HepG2 (cell line): ENCODE results near the gene N4BP2. TPM values are rescaled to one million over a fixed set of nuclear protein-coding genes. Genes with fewer than 3 reads are reported as not detected.

Source experiments
- EP300 ChIP-seq, 3 experiments: sonication (generic) in 1 of 3; formaldehyde crosslinking in 1 of 3; IDR thresholded peaks; 2 replicates each; pipeline versions ENCODE4 v1.5.1 to v1.6.1; 2011 to 2020; ENCODE audit warnings: low read depth in 2 of 3, low read length in 2 of 3, borderline replicate concordance in 1 of 3, improper control_type of control experiment in 1 of 3, mild to moderate bottlenecking in 1 of 3, missing genetic modification reagents in 1 of 3, moderate library complexity in 1 of 3
- GLI4 ChIP-seq: sonication (generic); formaldehyde crosslinking; IDR thresholded peaks from 2 replicates; pipeline ENCODE4 v1.5.1; 2020; ENCODE audit warnings: missing genetic modification reagents, mild to moderate bottlenecking, moderate library complexity, borderline replicate concordance
- HOXA5 ChIP-seq: sonication (generic); formaldehyde crosslinking; IDR thresholded peaks from 2 replicates; pipeline ENCODE4 v1.4.0; 2020; ENCODE audit warnings: missing genetic modification reagents
- JDP2 ChIP-seq: sonication (generic); formaldehyde crosslinking; IDR thresholded peaks from 2 replicates; pipeline ENCODE4 v1.8.1; 2022; ENCODE audit warnings: missing genetic modification reagents, borderline replicate concordance
- TOE1 ChIP-seq: sonication (generic); formaldehyde crosslinking; IDR thresholded peaks from 2 replicates; pipeline ENCODE4 v1.4.0; 2020; ENCODE audit warnings: mild to moderate bottlenecking, missing genetic modification reagents
- U2AF2 ChIP-seq: fragments of 200-400 bp; formaldehyde crosslinking; IDR thresholded peaks from 2 replicates; pipeline ENCODE4 v1.6.1; 2017; ENCODE audit warnings: low read depth, mild to moderate bottlenecking, low read length
- ZBTB33 ChIP-seq: sonication (generic); formaldehyde crosslinking; IDR thresholded peaks from 2 replicates; pipeline ENCODE4 v1.4.0; 2020; ENCODE audit warnings: missing genetic modification reagents
- ZNF343 ChIP-seq: sonication (generic); formaldehyde crosslinking; IDR thresholded peaks from 2 replicates; pipeline ENCODE4 v1.4.0; 2020; ENCODE audit warnings: mild to moderate bottlenecking, missing genetic modification reagents
- ZNF660 ChIP-seq: sonication (generic); formaldehyde crosslinking; IDR thresholded peaks from 2 replicates; pipeline ENCODE4 v1.5.1; 2020; ENCODE audit warnings: mild to moderate bottlenecking, low read depth, missing genetic modification reagents, borderline replicate concordance
- ZNF878 ChIP-seq: sonication (generic); formaldehyde crosslinking; IDR thresholded peaks from 2 replicates; pipeline ENCODE4 v1.8.1; 2023; ENCODE audit warnings: mild to moderate bottlenecking, missing genetic modification reagents, moderate library complexity
- polyA plus RNA-seq, 8 experiments: library from polyadenylated mRNA; depleted of rRNA in 3 of 8; stranded (reverse) in 7 of 8; unstranded in 1 of 8; fragments of >200 nt; fragmentation: Illumina TruSeq in 4 of 8; extraction: Trizol in 4 of 8; gene quantifications; 2 replicates each; pipeline versions ENCODE4 v1.2.1 to v1.2.3, GENCODE V29; 2011 to 2016; ENCODE audit warnings: low read depth in 4 of 8, missing spikeins in 1 of 8, mixed read lengths in 1 of 8; ENCODE audit not compliant: insufficient read depth in 1 of 8
- total RNA-seq, 5 experiments: library from RNA; depleted of rRNA; stranded (reverse); fragments of >200 nt; fragmentation: Illumina TruSeq; extraction: Trizol; gene quantifications; 2 replicates each; pipeline ENCODE4 v1.2.3, GENCODE V29; 2016; ENCODE audit warnings: low read depth in 1 of 5
- TF ChIP-seq, protein P1 (sequence below): sonication (generic); formaldehyde crosslinking; IDR thresholded peaks from 2 replicates; pipeline ENCODE4 v1.8.0; 2022; ENCODE audit warnings: mild to moderate bottlenecking, missing genetic modification reagents
- TF ChIP-seq, protein P2 (sequence below): sonication (generic); formaldehyde crosslinking; IDR thresholded peaks from 2 replicates; pipeline ENCODE4 v1.5.1; 2020; ENCODE audit warnings: missing genetic modification reagents, mild to moderate bottlenecking, borderline replicate concordance
- TF ChIP-seq, protein P3 (sequence below): sonication (generic); formaldehyde crosslinking; IDR thresholded peaks from 2 replicates; pipeline ENCODE4 v1.4.0; 2020; ENCODE audit warnings: low read depth, missing genetic modification reagents
- TF ChIP-seq, protein P4 (sequence below): sonication (generic); formaldehyde crosslinking; IDR thresholded peaks from 2 replicates; pipeline ENCODE4 v1.5.1; 2020; ENCODE audit warnings: mild to moderate bottlenecking, missing genetic modification reagents

The N4BP2 gene
- total and polyA plus RNA-seq, 2 of the 13 experiments (the other 11 are each of a cell fraction or from before 2014, with no cell fraction given): 5.6 to 12.9 TPM

DNA sequence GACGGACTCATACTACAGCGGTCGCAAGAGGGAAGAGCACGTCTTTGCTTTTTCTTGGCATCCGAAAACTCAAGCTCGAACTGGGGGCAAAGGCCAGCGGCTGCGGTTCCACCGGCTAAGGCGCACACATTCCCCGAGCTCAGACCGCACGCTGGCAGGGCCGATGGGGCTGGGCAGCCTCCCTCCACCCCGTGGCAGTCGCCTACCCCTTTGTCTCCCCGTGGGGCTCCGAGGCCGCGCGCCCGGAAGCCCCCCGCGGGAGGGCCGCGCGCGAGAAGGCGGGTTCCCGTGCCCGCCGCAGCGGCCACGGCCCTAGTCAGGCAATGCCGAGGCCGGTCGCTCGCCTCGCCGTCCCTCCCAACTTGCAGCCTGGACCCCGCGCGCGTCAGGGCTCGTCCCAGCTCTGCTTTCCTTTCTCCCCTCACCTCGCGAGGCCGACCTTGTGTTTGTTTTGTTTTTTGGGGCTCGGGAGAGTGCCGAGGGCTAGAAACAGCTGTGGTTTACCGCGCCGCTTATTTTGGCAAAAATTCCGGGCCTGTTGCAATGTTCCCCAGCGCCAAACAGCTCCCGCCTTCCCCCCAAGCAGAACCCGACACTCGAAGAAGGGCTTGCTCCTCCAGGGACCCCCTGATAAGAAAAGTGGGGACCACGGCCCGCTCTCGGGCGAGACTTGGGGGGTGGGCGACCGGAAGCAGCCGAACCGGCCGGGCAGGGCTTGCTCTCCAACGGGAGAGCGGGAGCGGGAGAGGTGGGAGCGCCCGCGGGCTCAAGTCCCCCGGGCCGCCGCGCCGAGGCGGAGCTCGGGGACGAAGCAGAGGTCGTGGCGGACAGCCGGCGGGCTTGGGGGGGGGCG is 561 bp upstream of the N4BP2 start (continued):
- TF ChIP-seq, protein P1, sequence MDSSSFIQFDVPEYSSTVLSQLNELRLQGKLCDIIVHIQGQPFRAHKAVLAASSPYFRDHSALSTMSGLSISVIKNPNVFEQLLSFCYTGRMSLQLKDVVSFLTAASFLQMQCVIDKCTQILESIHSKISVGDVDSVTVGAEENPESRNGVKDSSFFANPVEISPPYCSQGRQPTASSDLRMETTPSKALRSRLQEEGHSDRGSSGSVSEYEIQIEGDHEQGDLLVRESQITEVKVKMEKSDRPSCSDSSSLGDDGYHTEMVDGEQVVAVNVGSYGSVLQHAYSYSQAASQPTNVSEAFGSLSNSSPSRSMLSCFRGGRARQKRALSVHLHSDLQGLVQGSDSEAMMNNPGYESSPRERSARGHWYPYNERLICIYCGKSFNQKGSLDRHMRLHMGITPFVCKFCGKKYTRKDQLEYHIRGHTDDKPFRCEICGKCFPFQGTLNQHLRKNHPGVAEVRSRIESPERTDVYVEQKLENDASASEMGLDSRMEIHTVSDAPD: peak; percentile 60; the same call in 1 of the 2 replicates
- TF ChIP-seq ZBTB33 (CRISPR knock-in tag) (no peak), EP300 (IDR thresholded peaks at IDR 0.05; ENCODE audit: low read depth in 2 of 2, low read length in 2 of 2) (no peak), EP300 (CRISPR knock-in tag; IDR thresholded peaks at IDR 0.05; ENCODE audit: borderline replicate concordance) (no peak), TOE1 (CRISPR knock-in tag) (no peak), HOXA5 (CRISPR knock-in tag) (no peak), ZNF660 (CRISPR knock-in tag) (no peak), U2AF2 (no peak), ZNF878 (no peak), GLI4 (CRISPR knock-in tag) (no peak), ZNF343 (CRISPR knock-in tag) (no peak; the same call in none of the 2 replicates), JDP2 (CRISPR knock-in tag) (no peak)
- TF ChIP-seq, protein P2, sequence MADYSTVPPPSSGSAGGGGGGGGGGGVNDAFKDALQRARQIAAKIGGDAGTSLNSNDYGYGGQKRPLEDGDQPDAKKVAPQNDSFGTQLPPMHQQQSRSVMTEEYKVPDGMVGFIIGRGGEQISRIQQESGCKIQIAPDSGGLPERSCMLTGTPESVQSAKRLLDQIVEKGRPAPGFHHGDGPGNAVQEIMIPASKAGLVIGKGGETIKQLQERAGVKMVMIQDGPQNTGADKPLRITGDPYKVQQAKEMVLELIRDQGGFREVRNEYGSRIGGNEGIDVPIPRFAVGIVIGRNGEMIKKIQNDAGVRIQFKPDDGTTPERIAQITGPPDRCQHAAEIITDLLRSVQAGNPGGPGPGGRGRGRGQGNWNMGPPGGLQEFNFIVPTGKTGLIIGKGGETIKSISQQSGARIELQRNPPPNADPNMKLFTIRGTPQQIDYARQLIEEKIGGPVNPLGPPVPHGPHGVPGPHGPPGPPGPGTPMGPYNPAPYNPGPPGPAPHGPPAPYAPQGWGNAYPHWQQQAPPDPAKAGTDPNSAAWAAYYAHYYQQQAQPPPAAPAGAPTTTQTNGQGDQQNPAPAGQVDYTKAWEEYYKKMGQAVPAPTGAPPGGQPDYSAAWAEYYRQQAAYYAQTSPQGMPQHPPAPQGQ (CRISPR knock-in tag): no peak
- TF ChIP-seq, protein P3, sequence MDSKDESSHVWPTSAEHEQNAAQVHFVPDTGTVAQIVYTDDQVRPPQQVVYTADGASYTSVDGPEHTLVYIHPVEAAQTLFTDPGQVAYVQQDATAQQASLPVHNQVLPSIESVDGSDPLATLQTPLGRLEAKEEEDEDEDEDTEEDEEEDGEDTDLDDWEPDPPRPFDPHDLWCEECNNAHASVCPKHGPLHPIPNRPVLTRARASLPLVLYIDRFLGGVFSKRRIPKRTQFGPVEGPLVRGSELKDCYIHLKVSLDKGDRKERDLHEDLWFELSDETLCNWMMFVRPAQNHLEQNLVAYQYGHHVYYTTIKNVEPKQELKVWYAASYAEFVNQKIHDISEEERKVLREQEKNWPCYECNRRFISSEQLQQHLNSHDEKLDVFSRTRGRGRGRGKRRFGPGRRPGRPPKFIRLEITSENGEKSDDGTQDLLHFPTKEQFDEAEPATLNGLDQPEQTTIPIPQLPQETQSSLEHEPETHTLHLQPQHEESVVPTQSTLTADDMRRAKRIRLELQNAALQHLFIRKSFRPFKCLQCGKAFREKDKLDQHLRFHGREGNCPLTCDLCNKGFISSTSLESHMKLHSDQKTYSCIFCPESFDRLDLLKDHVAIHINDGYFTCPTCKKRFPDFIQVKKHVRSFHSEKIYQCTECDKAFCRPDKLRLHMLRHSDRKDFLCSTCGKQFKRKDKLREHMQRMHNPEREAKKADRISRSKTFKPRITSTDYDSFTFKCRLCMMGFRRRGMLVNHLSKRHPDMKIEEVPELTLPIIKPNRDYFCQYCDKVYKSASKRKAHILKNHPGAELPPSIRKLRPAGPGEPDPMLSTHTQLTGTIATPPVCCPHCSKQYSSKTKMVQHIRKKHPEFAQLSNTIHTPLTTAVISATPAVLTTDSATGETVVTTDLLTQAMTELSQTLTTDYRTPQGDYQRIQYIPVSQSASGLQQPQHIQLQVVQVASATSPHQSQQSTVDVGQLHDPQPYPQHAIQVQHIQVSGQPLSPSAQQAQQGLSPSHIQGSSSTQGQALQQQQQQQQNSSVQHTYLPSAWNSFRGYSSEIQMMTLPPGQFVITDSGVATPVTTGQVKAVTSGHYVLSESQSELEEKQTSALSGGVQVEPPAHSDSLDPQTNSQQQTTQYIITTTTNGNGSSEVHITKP (CRISPR knock-in tag): peak; percentile 47; the same call in 1 of the 2 replicates
- TF ChIP-seq, protein P4, sequence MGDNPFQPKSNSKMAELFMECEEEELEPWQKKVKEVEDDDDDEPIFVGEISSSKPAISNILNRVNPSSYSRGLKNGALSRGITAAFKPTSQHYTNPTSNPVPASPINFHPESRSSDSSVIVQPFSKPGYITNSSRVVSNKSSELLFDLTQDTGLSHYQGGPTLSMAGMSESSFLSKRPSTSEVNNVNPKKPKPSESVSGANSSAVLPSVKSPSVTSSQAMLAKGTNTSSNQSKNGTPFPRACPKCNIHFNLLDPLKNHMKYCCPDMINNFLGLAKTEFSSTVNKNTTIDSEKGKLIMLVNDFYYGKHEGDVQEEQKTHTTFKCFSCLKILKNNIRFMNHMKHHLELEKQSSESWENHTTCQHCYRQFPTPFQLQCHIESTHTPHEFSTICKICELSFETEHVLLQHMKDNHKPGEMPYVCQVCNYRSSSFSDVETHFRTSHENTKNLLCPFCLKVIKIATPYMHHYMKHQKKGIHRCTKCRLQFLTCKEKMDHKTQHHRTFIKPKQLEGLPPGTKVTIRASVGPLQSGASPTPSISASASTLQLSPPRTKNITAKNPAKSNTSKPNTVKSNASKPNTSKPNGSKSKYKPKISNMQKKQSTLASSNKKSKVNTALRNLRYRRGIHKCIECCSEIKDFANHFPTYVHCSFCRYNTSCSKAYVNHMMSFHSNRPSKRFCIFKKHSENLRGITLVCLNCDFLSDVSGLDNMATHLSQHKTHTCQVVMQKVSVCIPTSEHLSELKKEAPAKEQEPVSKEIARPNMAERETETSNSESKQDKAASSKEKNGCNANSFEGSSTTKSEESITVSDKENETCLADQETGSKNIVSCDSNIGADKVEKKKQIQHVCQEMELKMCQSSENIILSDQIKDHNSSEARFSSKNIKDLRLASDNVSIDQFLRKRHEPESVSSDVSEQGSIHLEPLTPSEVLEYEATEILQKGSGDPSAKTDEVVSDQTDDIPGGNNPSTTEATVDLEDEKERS (CRISPR knock-in tag): no peak
